DND-41 (cell line): ENCODE data around the gene AHRR.

Experiments used
- EZH2 ChIP-seq: IDR thresholded peaks from 3 replicates; pipeline ENCODE4 v1.6.1; 2012; ENCODE audit warnings: borderline replicate concordance, low read depth, mild to moderate bottlenecking, moderate library complexity, low read length, inconsistent platforms; ENCODE audit not compliant: severe bottlenecking
- TF ChIP-seq, protein P1 (sequence below): IDR thresholded peaks from 2 replicates; pipeline ENCODE4 v1.5.1; 2012; ENCODE audit warnings: borderline replicate concordance, low read length, moderate library complexity, mild to moderate bottlenecking; ENCODE audit not compliant: poor library complexity, severe bottlenecking; ENCODE audit errors: extremely low read depth

GRCh38 chr5:306011-306805 is 15.3 kb upstream of the AHRR start:
- TF ChIP-seq, protein P1, sequence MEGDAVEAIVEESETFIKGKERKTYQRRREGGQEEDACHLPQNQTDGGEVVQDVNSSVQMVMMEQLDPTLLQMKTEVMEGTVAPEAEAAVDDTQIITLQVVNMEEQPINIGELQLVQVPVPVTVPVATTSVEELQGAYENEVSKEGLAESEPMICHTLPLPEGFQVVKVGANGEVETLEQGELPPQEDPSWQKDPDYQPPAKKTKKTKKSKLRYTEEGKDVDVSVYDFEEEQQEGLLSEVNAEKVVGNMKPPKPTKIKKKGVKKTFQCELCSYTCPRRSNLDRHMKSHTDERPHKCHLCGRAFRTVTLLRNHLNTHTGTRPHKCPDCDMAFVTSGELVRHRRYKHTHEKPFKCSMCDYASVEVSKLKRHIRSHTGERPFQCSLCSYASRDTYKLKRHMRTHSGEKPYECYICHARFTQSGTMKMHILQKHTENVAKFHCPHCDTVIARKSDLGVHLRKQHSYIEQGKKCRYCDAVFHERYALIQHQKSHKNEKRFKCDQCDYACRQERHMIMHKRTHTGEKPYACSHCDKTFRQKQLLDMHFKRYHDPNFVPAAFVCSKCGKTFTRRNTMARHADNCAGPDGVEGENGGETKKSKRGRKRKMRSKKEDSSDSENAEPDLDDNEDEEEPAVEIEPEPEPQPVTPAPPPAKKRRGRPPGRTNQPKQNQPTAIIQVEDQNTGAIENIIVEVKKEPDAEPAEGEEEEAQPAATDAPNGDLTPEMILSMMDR: no peak
- TF ChIP-seq EZH2: no peak
